GM21423 (cell line): ENCODE results near the gene PSMC6.

Experiments used
- ATAC-seq: cut with Tn5 transposase; IDR thresholded peaks from one replicate; pipeline ENCODE4 v1.9.1; 2021; ENCODE audit warnings: mild to moderate bottlenecking, moderate library complexity; ENCODE audit not compliant: unreplicated experiment

The PSMC6 gene

GRCh38 chr14:52776816-52777215, 69.8 kb downstream of the PSMC6 start:
- ATAC-seq = no peak
